Glutamatergic neuron (in vitro differentiated cells): Measurements from ENCODE around the gene KCNMA1. TPM values are rescaled to one million over a fixed set of nuclear protein-coding genes. Genes with fewer than 3 reads are reported as not detected.

Experiments used
- DNase-seq: peaks from one replicate; pipeline ENCODE4 v3.0.0; 2022
- H3K27ac Mint-ChIP-seq: one replicate; pipeline ENCODE4 v1.8.0; 2020; ENCODE audit warnings: mild to moderate bottlenecking, mixed read lengths, inconsistent platforms; ENCODE audit not compliant: unreplicated experiment
- H3K27me3 Mint-ChIP-seq: one replicate; pipeline ENCODE4 v1.8.0; 2020; ENCODE audit warnings: mild to moderate bottlenecking, moderate library complexity, mixed read lengths, inconsistent platforms; ENCODE audit not compliant: unreplicated experiment
- H3K36me3 Mint-ChIP-seq: one replicate; pipeline ENCODE4 v1.8.0; 2020; ENCODE audit warnings: mild to moderate bottlenecking, mixed read lengths, inconsistent platforms; ENCODE audit not compliant: unreplicated experiment
- H3K4me1 Mint-ChIP-seq: one replicate; pipeline ENCODE4 v1.8.0; 2020; ENCODE audit warnings: mild to moderate bottlenecking, low read depth, mixed read lengths, inconsistent platforms; ENCODE audit not compliant: unreplicated experiment
- H3K4me3 Mint-ChIP-seq: one replicate; pipeline ENCODE4 v1.8.0; 2020; ENCODE audit warnings: mild to moderate bottlenecking, mixed read lengths, inconsistent platforms; ENCODE audit not compliant: unreplicated experiment
- H3K9me3 Mint-ChIP-seq: one replicate; pipeline ENCODE4 v1.8.0; 2020; ENCODE audit warnings: mild to moderate bottlenecking, moderate library complexity, mixed read lengths, inconsistent platforms; ENCODE audit not compliant: unreplicated experiment
- CTCF ChIP-seq: fragments of 200-600 bp; sonication (generic); IDR thresholded peaks from one replicate; pipeline ENCODE4 v1.5.0; 2021; ENCODE audit not compliant: partially characterized antibody, unreplicated experiment
- total RNA-seq: library from RNA; stranded (reverse); fragmentation: NEBNext Ultra II Directional; extraction: Animal tissue kit (Norgen Biotek cat#: 25700); gene quantifications from one replicate; pipeline ENCODE4 v1.2.1, GENCODE V29; 2021; ENCODE audit not compliant: unreplicated experiment

The KCNMA1 gene
- total RNA-seq, 1 donor from 2014 or later, result 3.2 TPM

GRCh38 chr10:77240706-77241349, 396.8 kb downstream of the KCNMA1 start:
- Mint-ChIP-seq H3K4me3 (no peak overlapping the region), H3K27me3 (no peaks in the 10 kb centered on the region), H3K9me3 (peaks cover 4% of the 10 kb centered on the region), H3K27ac (no peak overlapping the region), H3K4me1 (peaks cover 24% of the 10 kb centered on the region), H3K36me3 (no peaks in the 10 kb centered on the region)
- DNase-seq, result no peak
- TF ChIP-seq CTCF, result no peak

- H3K4me3 Mint-ChIP-seq, result no peak overlapping the region
- H3K27ac Mint-ChIP-seq, result no peak overlapping the region
- H3K4me1 Mint-ChIP-seq, result peaks cover 24% of the 10 kb centered on the region
- H3K27me3 Mint-ChIP-seq, result no peaks in the 10 kb centered on the region
- DNase-seq, result no peak
- TF ChIP-seq CTCF, result no peak
- H3K9me3 Mint-ChIP-seq, result peaks cover 4% of the 10 kb centered on the region
- no peaks in the 10 kb centered on the region for H3K36me3 Mint-ChIP-seq
Observed at GRCh38 chr10:77240041-77240652, 397.5 kb downstream of the KCNMA1 start.

GRCh38 chr10:77237120-77237519, 400.5 kb downstream of the KCNMA1 start:
- H3K27ac Mint-ChIP-seq, result no peak overlapping the region
- H3K27me3 Mint-ChIP-seq, result peaks cover 2% of the 10 kb centered on the region
- no peak for TF ChIP-seq CTCF
- H3K4me1 Mint-ChIP-seq, result peaks cover 8% of the 10 kb centered on the region
- DNase-seq, result no peak
- peaks cover 2% of the 10 kb centered on the region for H3K9me3 Mint-ChIP-seq
- no peak overlapping the region for H3K4me3 Mint-ChIP-seq
- no peaks in the 10 kb centered on the region for H3K36me3 Mint-ChIP-seq

DNA sequence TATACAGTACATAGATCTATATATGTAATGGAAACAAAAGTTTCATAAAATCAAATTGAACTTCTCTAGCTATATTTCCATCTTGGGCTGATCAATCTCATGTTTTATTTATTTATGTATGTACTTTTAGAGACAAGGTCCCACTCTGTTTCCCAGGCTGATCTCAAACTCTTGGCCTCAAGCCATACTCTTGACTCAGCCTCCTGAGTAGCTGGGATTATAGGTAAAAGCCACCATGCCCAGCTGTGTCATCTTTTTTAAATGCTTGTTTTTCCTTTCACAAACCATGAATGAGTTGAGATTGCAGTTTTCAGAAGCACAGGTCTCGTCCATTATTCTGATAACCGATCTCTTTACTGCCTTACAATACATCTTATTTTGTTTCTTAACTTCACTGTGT, 400.9 kb downstream of the KCNMA1 start:
- peaks cover 2% of the 10 kb centered on the region for H3K27me3 Mint-ChIP-seq
- H3K9me3 Mint-ChIP-seq, result peaks cover 2% of the 10 kb centered on the region
- no peaks in the 10 kb centered on the region for H3K36me3 Mint-ChIP-seq
- H3K27ac Mint-ChIP-seq, result no peak overlapping the region
- H3K4me1 Mint-ChIP-seq, result peaks cover 8% of the 10 kb centered on the region
- no peak for DNase-seq
- no peak for TF ChIP-seq CTCF
- no peak overlapping the region for H3K4me3 Mint-ChIP-seq

GRCh38 chr10:77236029-77236428, 401.6 kb downstream of the KCNMA1 start:
- no peak for TF ChIP-seq CTCF
- H3K4me1 Mint-ChIP-seq, result peaks cover 8% of the 10 kb centered on the region
- peaks cover 2% of the 10 kb centered on the region for H3K27me3 Mint-ChIP-seq
- peaks cover 2% of the 10 kb centered on the region for H3K9me3 Mint-ChIP-seq
- H3K27ac Mint-ChIP-seq, result no peak overlapping the region
- H3K4me3 Mint-ChIP-seq, result no peak overlapping the region
- H3K36me3 Mint-ChIP-seq, result no peaks in the 10 kb centered on the region
- DNase-seq, result no peak
